Activated CD4-positive, CD25-positive, alpha-beta regulatory T cell (primary cell): ENCODE data around the gene EEF1A2.

Experiments used
- DNase-seq, 4 experiments: peaks; one replicate each; lab custom pipeline; 2025; lab: John Stamatoyannopoulos, UW

EEF1A2 gene

GRCh38 chr20:63498960-63499337, at the start of gene EEF1A2:
Gene EEF1A2, minus strand, starts transcription at chr20:63499083. Its CDS starts 1,320 bp downstream, at chr20:63497763.
- peak in 2 of 4 experiments; percentile 33 to 35 for DNase-seq

- DNase-seq = no peak
Measured at GRCh38 chr20:63548542-63548941, 49.7 kb upstream of the EEF1A2 start.

- no peak for DNase-seq
Measured at GRCh38 chr20:63547725-63548480, 49.0 kb upstream of the EEF1A2 start, which contains the start of gene SRMS. Gene SRMS, minus strand, starts transcription at chr20:63547749. Its CDS starts 286 bp downstream, at chr20:63547463.

- DNase-seq = no peak
Measured at GRCh38 chr20:63546956-63547724, 48.3 kb upstream of the EEF1A2 start.

- DNase-seq = no peak
Measured at GRCh38 chr20:63546256-63546955, 47.5 kb upstream of the EEF1A2 start.

- no peak for DNase-seq
Measured at GRCh38 chr20:63545814-63546213, 46.9 kb upstream of the EEF1A2 start.

GRCh38 chr20:63544958-63545516, 46.2 kb upstream of the EEF1A2 start:
- DNase-seq = no peak

- no peak for DNase-seq
Measured at GRCh38 chr20:63544241-63544957, 45.5 kb upstream of the EEF1A2 start.

GRCh38 chr20:63543733-63544132, 44.9 kb upstream of the EEF1A2 start:
- DNase-seq = no peak

GRCh38 chr20:63543131-63543530, 44.2 kb upstream of the EEF1A2 start:
- DNase-seq = no peak

GRCh38 chr20:63542696-63543095, 43.8 kb upstream of the EEF1A2 start:
- DNase-seq = no peak

- DNase-seq = no peak
Measured at GRCh38 chr20:63542031-63542559, 43.2 kb upstream of the EEF1A2 start.

GRCh38 chr20:63541371-63541770, 42.5 kb upstream of the EEF1A2 start:
- no peak for DNase-seq

GRCh38 chr20:63540417-63541186, 41.7 kb upstream of the EEF1A2 start:
- no peak for DNase-seq

GRCh38 chr20:63539441-63540370, 40.8 kb upstream of the EEF1A2 start:
- DNase-seq = no peak

- no peak for DNase-seq
Measured at GRCh38 chr20:63539092-63539430, 40.2 kb upstream of the EEF1A2 start.

- DNase-seq = no peak
Measured at GRCh38 chr20:63538204-63539091, 39.6 kb upstream of the EEF1A2 start.

- peak; percentile 82 to 90 (median 86) for DNase-seq
Measured at GRCh38 chr20:63537525-63538203, 38.8 kb upstream of the EEF1A2 start.
